ENCODE data around the gene WDFY2.

Gene WDFY2

GRCh38 chr13:51552027-51552426 is 32.2 kb upstream of the WDFY2 start:
- peaks cover 4% of the 10 kb centered on the region in 2 experiments for H3K4me1 ChIP-seq (ENCODE audit: control insufficient read depth in 1 of 2, insufficient read depth in 2 of 2, low read length in 2 of 2)
- no peak overlapping the region for H3K18ac ChIP-seq (ENCODE audit: low read length)
- H3K9me3 ChIP-seq (ENCODE audit: insufficient read depth, low read depth, low read length), result no peaks in the 10 kb centered on the region
- no peaks in the 10 kb centered on the region for H3K36me3 ChIP-seq (ENCODE audit: control insufficient read depth in 1 of 2, insufficient read depth in 2 of 2, low read length in 2 of 2)
- no peak overlapping the region for H2AK5ac ChIP-seq (ENCODE audit: low read length)
- H3K23ac ChIP-seq (ENCODE audit: low read length), result no peak overlapping the region
- H3K79me1 ChIP-seq (ENCODE audit: low read length), result no peaks in the 10 kb centered on the region
- H4K91ac ChIP-seq (ENCODE audit: low read depth, low read length), result no peak overlapping the region
- H3K4me3 ChIP-seq (ENCODE audit: low read depth, low read length), result no peak overlapping the region
- no peak overlapping the region for H2BK5ac ChIP-seq (ENCODE audit: low read depth, low read length, poor library complexity)
- H4K8ac ChIP-seq (ENCODE audit: low read depth, low read length), result no peak overlapping the region
- no peak for DNase-seq
- no peak overlapping the region for H3K9ac ChIP-seq (ENCODE audit: low read length)
- H3K14ac ChIP-seq (ENCODE audit: low read length), result no peak overlapping the region
- H3K27me3 ChIP-seq (ENCODE audit: insufficient read depth, low read length), result no peaks in the 10 kb centered on the region
- H2BK120ac ChIP-seq (ENCODE audit: insufficient read depth, low read length, poor library complexity), result no peak overlapping the region
- H2BK12ac ChIP-seq (ENCODE audit: low read length), result no peak overlapping the region
- no peak overlapping the region for H3K27ac ChIP-seq (ENCODE audit: low read depth, low read length)
- no CpG with 5 or more reads among the region's 2 CpGs for WGBS (ENCODE audit: extremely low coverage, insufficient coverage, insufficient read length)
- H3K4me2 ChIP-seq (ENCODE audit: low read length), result no peak overlapping the region
- no peaks in the 10 kb centered on the region for H3K79me2 ChIP-seq (ENCODE audit: control insufficient read depth, insufficient read depth, low read length, poor library complexity)
- H3K4ac ChIP-seq (ENCODE audit: low read depth, low read length), result no peak overlapping the region
- no peak overlapping the region for H2AFZ ChIP-seq (ENCODE audit: insufficient read depth, low read length, poor library complexity)
- H4K12ac ChIP-seq (ENCODE audit: low read depth, low read length), result no peak overlapping the region

- Histone ChIP-seq H4K91ac (ENCODE audit: low read depth, low read length) (no peak overlapping the region), H3K14ac (ENCODE audit: low read length) (no peak overlapping the region), H3K9me3 (ENCODE audit: insufficient read depth, low read depth, low read length) (no peaks in the 10 kb centered on the region), H3K23ac (ENCODE audit: low read length) (no peak overlapping the region), H3K4me1 (ENCODE audit: control insufficient read depth in 1 of 2, insufficient read depth in 2 of 2, low read length in 2 of 2) (peaks cover 4% of the 10 kb centered on the region in 2 experiments), H2AK5ac (ENCODE audit: low read length) (no peak overlapping the region), H3K9ac (ENCODE audit: low read length) (no peak overlapping the region), H3K4me3 (ENCODE audit: low read depth, low read length) (no peak overlapping the region), H4K8ac (ENCODE audit: low read depth, low read length) (no peak overlapping the region), H3K79me2 (ENCODE audit: control insufficient read depth, insufficient read depth, low read length, poor library complexity) (no peaks in the 10 kb centered on the region), H3K4me2 (ENCODE audit: low read length) (no peak overlapping the region), H4K12ac (ENCODE audit: low read depth, low read length) (no peak overlapping the region), H3K4ac (ENCODE audit: low read depth, low read length) (no peak overlapping the region), H3K18ac (ENCODE audit: low read length) (no peak overlapping the region), H3K27ac (ENCODE audit: low read depth, low read length) (no peak overlapping the region), H3K79me1 (ENCODE audit: low read length) (no peaks in the 10 kb centered on the region), H2AFZ (ENCODE audit: insufficient read depth, low read length, poor library complexity) (no peak overlapping the region), H2BK5ac (ENCODE audit: low read depth, low read length, poor library complexity) (no peak overlapping the region), H3K27me3 (ENCODE audit: insufficient read depth, low read length) (no peaks in the 10 kb centered on the region), H2BK120ac (ENCODE audit: insufficient read depth, low read length, poor library complexity) (no peak overlapping the region), H3K36me3 (ENCODE audit: control insufficient read depth in 1 of 2, insufficient read depth in 2 of 2, low read length in 2 of 2) (no peaks in the 10 kb centered on the region), H2BK12ac (ENCODE audit: low read length) (no peak overlapping the region)
- DNase-seq, result no peak
- no CpG with 5 or more reads among the region's 2 CpGs for WGBS (ENCODE audit: extremely low coverage, insufficient coverage, insufficient read length)
Observed at GRCh38 chr13:51553531-51553930, 30.7 kb upstream of the WDFY2 start.

- no peaks in the 10 kb centered on the region for H3K27me3 ChIP-seq (ENCODE audit: insufficient read depth, low read length)
- H4K8ac ChIP-seq (ENCODE audit: low read depth, low read length), result no peak overlapping the region
- H2BK12ac ChIP-seq (ENCODE audit: low read length), result no peak overlapping the region
- no peak overlapping the region for H3K4me3 ChIP-seq (ENCODE audit: low read depth, low read length)
- H3K9ac ChIP-seq (ENCODE audit: low read length), result no peak overlapping the region
- H2AFZ ChIP-seq (ENCODE audit: insufficient read depth, low read length, poor library complexity), result no peak overlapping the region
- no peak overlapping the region for H3K4ac ChIP-seq (ENCODE audit: low read depth, low read length)
- H3K14ac ChIP-seq (ENCODE audit: low read length), result no peak overlapping the region
- no peak overlapping the region for H3K18ac ChIP-seq (ENCODE audit: low read length)
- H3K4me2 ChIP-seq (ENCODE audit: low read length), result no peak overlapping the region
- no peak overlapping the region for H4K91ac ChIP-seq (ENCODE audit: low read depth, low read length)
- H3K27ac ChIP-seq (ENCODE audit: low read depth, low read length), result no peak overlapping the region
- peak overlapping the region; percentile 90 for H3K23ac ChIP-seq (ENCODE audit: low read length)
- no peaks in the 10 kb centered on the region for H3K79me2 ChIP-seq (ENCODE audit: control insufficient read depth, insufficient read depth, low read length, poor library complexity)
- no peaks in the 10 kb centered on the region for H3K9me3 ChIP-seq (ENCODE audit: insufficient read depth, low read depth, low read length)
- H3K36me3 ChIP-seq (ENCODE audit: control insufficient read depth in 1 of 2, insufficient read depth in 2 of 2, low read length in 2 of 2), result no peaks in the 10 kb centered on the region
- WGBS (ENCODE audit: extremely low coverage, insufficient coverage, insufficient read length), result no CpG with 5 or more reads among the region's 7 CpGs
- DNase-seq, result no peak
- H4K12ac ChIP-seq (ENCODE audit: low read depth, low read length), result no peak overlapping the region
- no peak overlapping the region for H2BK5ac ChIP-seq (ENCODE audit: low read depth, low read length, poor library complexity)
- H2AK5ac ChIP-seq (ENCODE audit: low read length), result no peak overlapping the region
- H2BK120ac ChIP-seq (ENCODE audit: insufficient read depth, low read length, poor library complexity), result no peak overlapping the region
- H3K4me1 ChIP-seq (ENCODE audit: control insufficient read depth in 1 of 2, insufficient read depth in 2 of 2, low read length in 2 of 2), result peaks cover 0 to 3% of the 10 kb centered on the region in 2 experiments
- H3K79me1 ChIP-seq (ENCODE audit: low read length), result no peaks in the 10 kb centered on the region
Observed at GRCh38 chr13:51556740-51557139, 27.5 kb upstream of the WDFY2 start.

DNA sequence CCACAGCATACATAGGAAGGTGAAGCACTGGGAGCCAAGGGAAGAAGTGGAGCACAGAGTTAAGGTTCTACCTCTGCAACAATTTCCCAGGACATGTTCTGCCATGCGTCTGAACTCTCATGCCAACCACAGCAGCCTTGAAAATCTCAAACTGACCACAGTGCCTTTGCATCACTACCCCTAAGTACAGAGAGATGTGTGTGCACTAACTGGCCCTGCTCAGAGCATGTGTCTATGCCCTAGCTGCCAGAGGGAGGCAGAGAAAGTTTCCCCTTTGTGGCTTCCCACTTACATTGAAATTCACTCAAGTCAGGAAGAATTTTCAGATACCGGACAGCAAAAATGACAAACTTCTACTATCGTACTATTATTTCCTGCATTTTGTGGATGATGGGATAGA is 26.8 kb upstream of the WDFY2 start:
- no peak overlapping the region for H2BK5ac ChIP-seq (ENCODE audit: low read depth, low read length, poor library complexity)
- no peaks in the 10 kb centered on the region for H3K79me1 ChIP-seq (ENCODE audit: low read length)
- H2BK120ac ChIP-seq (ENCODE audit: insufficient read depth, low read length, poor library complexity), result no peak overlapping the region
- no peaks in the 10 kb centered on the region for H3K27me3 ChIP-seq (ENCODE audit: insufficient read depth, low read length)
- H3K27ac ChIP-seq (ENCODE audit: low read depth, low read length), result no peak overlapping the region
- no peak overlapping the region for H3K4me2 ChIP-seq (ENCODE audit: low read length)
- no peaks in the 10 kb centered on the region for H3K36me3 ChIP-seq (ENCODE audit: control insufficient read depth in 1 of 2, insufficient read depth in 2 of 2, low read length in 2 of 2)
- no CpG with 5 or more reads among the region's 3 CpGs for WGBS (ENCODE audit: extremely low coverage, insufficient coverage, insufficient read length)
- no peak overlapping the region for H3K18ac ChIP-seq (ENCODE audit: low read length)
- no peak overlapping the region for H3K23ac ChIP-seq (ENCODE audit: low read length)
- H2AFZ ChIP-seq (ENCODE audit: insufficient read depth, low read length, poor library complexity), result no peak overlapping the region
- H3K79me2 ChIP-seq (ENCODE audit: control insufficient read depth, insufficient read depth, low read length, poor library complexity), result no peaks in the 10 kb centered on the region
- H4K12ac ChIP-seq (ENCODE audit: low read depth, low read length), result no peak overlapping the region
- DNase-seq, result no peak
- no peak overlapping the region for H3K4ac ChIP-seq (ENCODE audit: low read depth, low read length)
- H4K91ac ChIP-seq (ENCODE audit: low read depth, low read length), result no peak overlapping the region
- no peak overlapping the region for H2AK5ac ChIP-seq (ENCODE audit: low read length)
- peaks cover 0 to 3% of the 10 kb centered on the region in 2 experiments for H3K4me1 ChIP-seq (ENCODE audit: control insufficient read depth in 1 of 2, insufficient read depth in 2 of 2, low read length in 2 of 2)
- no peak overlapping the region for H3K14ac ChIP-seq (ENCODE audit: low read length)
- no peak overlapping the region for H2BK12ac ChIP-seq (ENCODE audit: low read length)
- H3K9ac ChIP-seq (ENCODE audit: low read length), result no peak overlapping the region
- H4K8ac ChIP-seq (ENCODE audit: low read depth, low read length), result no peak overlapping the region
- no peak overlapping the region for H3K4me3 ChIP-seq (ENCODE audit: low read depth, low read length)
- H3K9me3 ChIP-seq (ENCODE audit: insufficient read depth, low read depth, low read length), result no peaks in the 10 kb centered on the region

All from trophoblast cell (in vitro differentiated cells and primary cell).